ENCODE measurements around the gene CEP170. TPM values are rescaled to one million over a fixed set of nuclear protein-coding genes. Genes with fewer than 3 reads are reported as not detected.
A peak's percentile ranks its signal among the peaks of the same experiment; 100 is the strongest.
"Not testable (repeated sequence)": the region's sequence is repeated elsewhere in the genome, so short reads cannot be mapped to it uniquely, and the experiment has no call there.

Gene CEP170
- total RNA-seq, 1 experiment from 2014 or later, result 94.7 TPM

DNA sequence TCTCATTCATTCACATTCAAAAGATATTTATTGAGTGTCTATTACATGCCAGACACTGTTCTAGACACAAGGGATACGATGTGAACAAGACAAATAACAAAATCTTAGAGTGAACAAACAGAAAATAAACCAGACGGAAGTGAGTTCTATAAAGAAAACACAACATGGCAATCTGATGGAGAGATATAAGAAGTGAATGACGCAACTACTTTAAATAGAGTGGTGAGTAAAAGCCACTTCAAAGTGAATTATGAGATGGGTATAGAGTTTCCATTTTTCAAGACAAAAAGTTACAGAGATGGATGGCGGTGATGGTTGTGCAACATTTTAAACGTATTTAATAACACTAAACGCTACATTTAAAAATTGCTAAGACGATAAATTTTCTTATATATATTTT lies 75.4 kb downstream of the CEP170 start (continued):
- TF ChIP-seq, protein P1, sequence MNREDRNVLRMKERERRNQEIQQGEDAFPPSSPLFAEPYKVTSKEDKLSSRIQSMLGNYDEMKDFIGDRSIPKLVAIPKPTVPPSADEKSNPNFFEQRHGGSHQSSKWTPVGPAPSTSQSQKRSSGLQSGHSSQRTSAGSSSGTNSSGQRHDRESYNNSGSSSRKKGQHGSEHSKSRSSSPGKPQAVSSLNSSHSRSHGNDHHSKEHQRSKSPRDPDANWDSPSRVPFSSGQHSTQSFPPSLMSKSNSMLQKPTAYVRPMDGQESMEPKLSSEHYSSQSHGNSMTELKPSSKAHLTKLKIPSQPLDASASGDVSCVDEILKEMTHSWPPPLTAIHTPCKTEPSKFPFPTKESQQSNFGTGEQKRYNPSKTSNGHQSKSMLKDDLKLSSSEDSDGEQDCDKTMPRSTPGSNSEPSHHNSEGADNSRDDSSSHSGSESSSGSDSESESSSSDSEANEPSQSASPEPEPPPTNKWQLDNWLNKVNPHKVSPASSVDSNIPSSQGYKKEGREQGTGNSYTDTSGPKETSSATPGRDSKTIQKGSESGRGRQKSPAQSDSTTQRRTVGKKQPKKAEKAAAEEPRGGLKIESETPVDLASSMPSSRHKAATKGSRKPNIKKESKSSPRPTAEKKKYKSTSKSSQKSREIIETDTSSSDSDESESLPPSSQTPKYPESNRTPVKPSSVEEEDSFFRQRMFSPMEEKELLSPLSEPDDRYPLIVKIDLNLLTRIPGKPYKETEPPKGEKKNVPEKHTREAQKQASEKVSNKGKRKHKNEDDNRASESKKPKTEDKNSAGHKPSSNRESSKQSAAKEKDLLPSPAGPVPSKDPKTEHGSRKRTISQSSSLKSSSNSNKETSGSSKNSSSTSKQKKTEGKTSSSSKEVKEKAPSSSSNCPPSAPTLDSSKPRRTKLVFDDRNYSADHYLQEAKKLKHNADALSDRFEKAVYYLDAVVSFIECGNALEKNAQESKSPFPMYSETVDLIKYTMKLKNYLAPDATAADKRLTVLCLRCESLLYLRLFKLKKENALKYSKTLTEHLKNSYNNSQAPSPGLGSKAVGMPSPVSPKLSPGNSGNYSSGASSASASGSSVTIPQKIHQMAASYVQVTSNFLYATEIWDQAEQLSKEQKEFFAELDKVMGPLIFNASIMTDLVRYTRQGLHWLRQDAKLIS (CRISPR knock-in tag; IDR thresholded peaks at IDR 0.05; ENCODE audit: borderline replicate concordance), result no peak
- TF ChIP-seq, protein P2, sequence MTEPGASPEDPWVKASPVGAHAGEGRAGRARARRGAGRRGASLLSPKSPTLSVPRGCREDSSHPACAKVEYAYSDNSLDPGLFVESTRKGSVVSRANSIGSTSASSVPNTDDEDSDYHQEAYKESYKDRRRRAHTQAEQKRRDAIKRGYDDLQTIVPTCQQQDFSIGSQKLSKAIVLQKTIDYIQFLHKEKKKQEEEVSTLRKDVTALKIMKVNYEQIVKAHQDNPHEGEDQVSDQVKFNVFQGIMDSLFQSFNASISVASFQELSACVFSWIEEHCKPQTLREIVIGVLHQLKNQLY (CRISPR knock-in tag; IDR thresholded peaks at IDR 0.05), result no peak
- TF ChIP-seq ELF4 (CRISPR knock-in tag; IDR thresholded peaks at IDR 0.05; ENCODE audit: low read depth), result no peak
- TF ChIP-seq, protein P3, sequence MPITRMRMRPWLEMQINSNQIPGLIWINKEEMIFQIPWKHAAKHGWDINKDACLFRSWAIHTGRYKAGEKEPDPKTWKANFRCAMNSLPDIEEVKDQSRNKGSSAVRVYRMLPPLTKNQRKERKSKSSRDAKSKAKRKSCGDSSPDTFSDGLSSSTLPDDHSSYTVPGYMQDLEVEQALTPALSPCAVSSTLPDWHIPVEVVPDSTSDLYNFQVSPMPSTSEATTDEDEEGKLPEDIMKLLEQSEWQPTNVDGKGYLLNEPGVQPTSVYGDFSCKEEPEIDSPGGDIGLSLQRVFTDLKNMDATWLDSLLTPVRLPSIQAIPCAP (CRISPR knock-in tag; IDR thresholded peaks at IDR 0.05), result no peak
- no peak for TF ChIP-seq CBFB (CRISPR knock-in tag; IDR thresholded peaks at IDR 0.05; ENCODE audit: low read depth)

DNA sequence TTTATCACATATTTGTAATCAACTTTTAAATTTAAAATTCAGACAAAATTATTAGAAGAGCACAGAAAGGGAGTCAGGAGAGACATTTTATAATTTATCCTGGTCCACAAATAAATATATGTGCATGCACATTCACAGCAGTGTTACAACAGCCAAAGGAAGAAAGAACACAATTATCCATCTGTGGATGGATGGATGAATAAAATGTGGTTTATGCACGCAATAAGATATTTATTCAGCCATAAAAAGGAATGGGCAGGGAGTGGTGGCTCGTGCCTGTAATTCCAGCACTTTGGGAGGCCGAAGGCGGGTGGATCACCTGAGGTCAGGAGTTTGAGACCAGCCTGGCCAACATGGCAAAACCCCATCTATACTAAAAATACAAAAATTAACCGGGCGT lies 77.3 kb downstream of the CEP170 start:
- peaks cover 23% of the 10 kb centered on the region for H3K4me1 Mint-ChIP-seq
- H3K36me3 Mint-ChIP-seq; ATAC-seq; H3K27ac Mint-ChIP-seq; H3K27me3 Mint-ChIP-seq (ENCODE audit: low read depth); H3K9me3 Mint-ChIP-seq; H3K4me3 Mint-ChIP-seq; DNase-seq (ENCODE audit: low spot score); CTCF ChIA-PET; POLR2A ChIA-PET: not testable (repeated sequence)

DNA sequence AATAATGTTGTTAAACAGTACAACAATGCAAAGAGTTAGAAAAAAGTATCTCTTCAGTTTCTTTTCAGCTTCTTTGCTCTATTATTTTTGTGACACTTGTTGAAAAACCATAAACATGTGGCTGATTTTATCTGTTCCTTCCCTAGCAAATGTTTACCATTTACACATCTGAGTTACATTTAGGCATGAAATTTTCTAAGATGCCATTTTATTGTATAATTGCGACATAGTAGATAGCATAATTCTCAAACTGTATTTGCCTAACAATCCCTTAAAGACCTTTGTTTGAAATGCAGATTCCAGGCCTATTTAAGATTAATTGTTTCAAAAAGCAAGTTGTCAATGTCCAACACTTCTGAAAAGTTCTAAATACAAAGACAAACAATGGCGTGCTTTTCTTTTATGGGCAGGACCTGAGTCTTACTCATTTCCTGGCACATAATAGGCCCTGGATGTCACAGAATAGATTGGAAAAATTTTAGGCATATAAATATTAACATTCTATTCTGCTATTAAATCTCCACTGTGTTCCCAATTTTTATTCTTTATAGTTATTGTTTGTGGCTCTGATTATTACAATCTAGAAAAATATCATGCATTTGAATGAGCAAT lies 81.2 kb downstream of the CEP170 start:
- H3K9me3 Mint-ChIP-seq; CTCF ChIA-PET; DNase-seq (ENCODE audit: low spot score); H3K36me3 Mint-ChIP-seq; H3K27me3 Mint-ChIP-seq (ENCODE audit: low read depth); POLR2A ChIA-PET; H3K4me3 Mint-ChIP-seq; ATAC-seq: not testable (repeated sequence)
- peaks cover 10% of the 10 kb centered on the region for H3K4me1 Mint-ChIP-seq
- peak overlapping the region; percentile 68; the same call in 1 of the 2 replicates for H3K27ac Mint-ChIP-seq

DNA sequence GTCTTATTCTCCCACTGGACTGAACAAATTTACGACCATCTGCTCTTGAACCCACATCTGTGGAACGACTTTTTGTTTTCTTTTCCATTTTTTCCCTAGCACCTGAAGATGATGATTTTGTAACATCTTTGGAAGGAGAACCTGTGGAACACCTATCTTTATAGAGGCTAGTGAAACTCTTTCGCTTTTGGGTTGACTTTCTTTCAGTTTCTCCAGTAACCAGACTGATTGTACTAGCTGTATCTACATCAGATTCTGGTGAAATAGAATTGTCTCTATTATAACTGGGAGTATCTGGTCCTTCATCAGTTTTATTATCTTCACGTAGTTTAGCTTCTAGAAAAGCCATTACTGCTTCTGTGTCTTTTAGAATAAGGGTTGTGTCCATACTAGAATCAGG lies 90.2 kb downstream of the CEP170 start:
- peaks cover 10% of the 10 kb centered on the region for H3K36me3 Mint-ChIP-seq

DNA sequence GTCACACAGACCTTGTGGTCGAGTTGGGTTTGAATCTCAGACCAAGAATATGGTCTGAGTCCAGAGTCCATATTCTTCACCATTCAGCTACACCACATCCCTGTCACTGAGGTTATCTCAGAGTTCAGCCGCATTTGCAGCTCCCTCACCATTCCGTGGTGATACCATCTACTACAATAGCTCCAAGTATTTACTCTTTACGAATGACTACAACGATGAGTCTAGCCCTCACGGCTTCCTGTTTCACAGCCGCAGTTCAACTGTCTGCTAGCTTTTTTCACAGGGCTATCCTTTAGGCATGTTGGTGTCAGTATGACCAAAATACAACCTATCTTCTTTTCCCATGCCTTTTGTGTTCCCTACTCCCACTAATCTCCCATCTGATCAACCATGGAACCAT lies 104.2 kb downstream of the CEP170 start:
- peaks cover 15% of the 10 kb centered on the region for H3K36me3 Mint-ChIP-seq
- H3K4me3 Mint-ChIP-seq; H3K9me3 Mint-ChIP-seq; H3K27ac Mint-ChIP-seq; ATAC-seq; H3K27me3 Mint-ChIP-seq (ENCODE audit: low read depth); DNase-seq (ENCODE audit: low spot score); POLR2A ChIA-PET; CTCF ChIA-PET; H3K4me1 Mint-ChIP-seq: not testable (repeated sequence)

More for the DNA sequence above, 90.2 kb downstream of the CEP170 start:
- H3K9me3 Mint-ChIP-seq; POLR2A ChIA-PET; CTCF ChIA-PET; ATAC-seq; H3K27me3 Mint-ChIP-seq (ENCODE audit: low read depth); H3K4me1 Mint-ChIP-seq; H3K27ac Mint-ChIP-seq; DNase-seq (ENCODE audit: low spot score); H3K4me3 Mint-ChIP-seq: not testable (repeated sequence)

DNA sequence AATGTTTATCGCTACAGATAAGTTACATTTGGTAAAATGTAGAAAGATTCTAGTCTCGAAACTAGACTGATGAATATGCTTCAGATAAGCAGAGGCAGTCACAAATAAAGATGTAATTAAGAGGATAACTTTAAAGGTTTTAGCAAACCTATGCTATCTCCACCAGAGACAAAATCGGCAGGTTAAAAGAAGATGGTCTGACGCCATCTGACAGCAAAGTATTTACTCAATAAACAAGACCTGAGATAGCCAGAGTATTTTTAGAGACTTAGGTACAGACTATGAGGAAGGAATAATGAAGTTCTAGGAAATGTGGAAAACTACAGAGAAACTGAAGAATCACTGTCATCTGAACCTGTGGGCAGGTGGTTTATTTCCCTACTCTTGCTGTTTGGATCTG lies 106.0 kb downstream of the CEP170 start:
- H3K27me3 Mint-ChIP-seq (ENCODE audit: low read depth); H3K4me1 Mint-ChIP-seq; ATAC-seq; H3K36me3 Mint-ChIP-seq; DNase-seq (ENCODE audit: low spot score); H3K4me3 Mint-ChIP-seq; CTCF ChIA-PET; POLR2A ChIA-PET; H3K9me3 Mint-ChIP-seq; H3K27ac Mint-ChIP-seq: not testable (repeated sequence)

DNA sequence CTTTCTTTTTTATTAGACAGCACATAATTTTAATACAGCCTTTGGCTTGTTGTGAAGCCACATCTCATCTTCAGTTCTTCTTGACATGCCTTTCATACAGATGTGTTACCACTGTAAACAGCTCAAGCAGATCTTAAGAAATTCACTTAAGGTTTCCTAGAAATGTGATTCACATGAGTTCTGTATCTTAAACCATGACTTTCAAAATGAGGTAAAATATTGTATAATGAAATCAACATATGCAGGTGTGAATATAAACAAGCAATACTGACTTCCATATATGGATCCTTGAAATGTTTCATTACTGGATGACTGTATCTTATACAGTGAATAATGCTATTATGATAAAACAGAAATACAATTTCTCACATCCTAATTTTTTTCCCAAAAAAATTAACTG lies 107.7 kb downstream of the CEP170 start:
- H3K27ac Mint-ChIP-seq; H3K9me3 Mint-ChIP-seq; H3K4me1 Mint-ChIP-seq; H3K27me3 Mint-ChIP-seq (ENCODE audit: low read depth); POLR2A ChIA-PET; CTCF ChIA-PET; H3K36me3 Mint-ChIP-seq; ATAC-seq; H3K4me3 Mint-ChIP-seq; DNase-seq (ENCODE audit: low spot score): not testable (repeated sequence)

DNA sequence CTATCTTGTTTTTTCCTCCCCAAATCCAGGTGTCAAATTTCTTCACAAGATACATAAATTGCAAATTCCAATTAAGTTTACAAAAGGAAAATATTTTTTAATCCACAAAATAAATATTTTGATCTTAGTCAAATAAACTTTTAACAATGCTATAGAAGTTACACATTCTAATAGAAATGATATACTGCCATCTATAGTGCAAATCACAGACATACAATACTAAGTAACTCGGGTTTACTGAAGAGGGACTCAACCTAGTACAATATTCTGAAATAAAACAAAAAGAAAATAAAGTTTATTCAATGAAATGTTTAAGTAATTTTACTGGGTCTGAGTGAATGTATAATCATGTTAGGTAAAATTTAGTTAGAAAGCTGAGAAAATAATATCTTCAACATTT lies 114.6 kb downstream of the CEP170 start:
- H3K27ac Mint-ChIP-seq; ATAC-seq; H3K9me3 Mint-ChIP-seq; H3K4me3 Mint-ChIP-seq; H3K27me3 Mint-ChIP-seq (ENCODE audit: low read depth); POLR2A ChIA-PET; DNase-seq (ENCODE audit: low spot score); CTCF ChIA-PET; H3K4me1 Mint-ChIP-seq: not testable (repeated sequence)
- H3K36me3 Mint-ChIP-seq, result peaks cover 28% of the 10 kb centered on the region

DNA sequence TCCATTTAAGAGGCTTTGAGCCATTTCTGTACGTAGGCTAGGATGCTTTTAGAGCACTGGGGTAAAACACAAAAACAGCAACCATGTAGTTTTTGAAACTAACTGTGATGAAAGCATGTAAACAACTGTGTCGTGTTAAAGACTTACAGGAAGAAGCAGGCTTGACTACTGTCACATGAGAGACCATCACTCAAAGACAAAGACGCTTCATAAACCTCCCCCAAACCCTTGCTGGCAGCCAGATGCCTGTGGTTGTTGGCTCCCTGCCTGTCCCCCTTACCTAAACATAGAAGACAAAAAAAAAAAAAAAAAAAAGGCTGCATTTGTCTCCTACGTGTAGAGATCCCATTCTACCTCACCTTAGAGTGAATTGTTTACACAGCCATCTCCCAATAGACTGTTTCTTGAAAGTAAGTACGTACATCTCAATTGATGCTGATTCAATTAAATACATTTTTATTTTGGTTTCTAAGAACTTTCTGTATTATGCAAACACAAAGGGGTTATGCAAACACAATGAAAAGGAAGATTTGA lies 132.1 kb downstream of the CEP170 start:
- H3K4me1 Mint-ChIP-seq, result peaks cover 17% of the 10 kb centered on the region
- POLR2A ChIA-PET, result interaction anchor here (0.7 kb wide), 1 partner anchor 636 kb away, joined by 7 read pairs; no protein-coding TSS in a partner anchor
- H3K36me3 Mint-ChIP-seq; CTCF ChIA-PET; H3K9me3 Mint-ChIP-seq; ATAC-seq; H3K27ac Mint-ChIP-seq; DNase-seq (ENCODE audit: low spot score); H3K4me3 Mint-ChIP-seq; H3K27me3 Mint-ChIP-seq (ENCODE audit: low read depth): not testable (repeated sequence)

DNA sequence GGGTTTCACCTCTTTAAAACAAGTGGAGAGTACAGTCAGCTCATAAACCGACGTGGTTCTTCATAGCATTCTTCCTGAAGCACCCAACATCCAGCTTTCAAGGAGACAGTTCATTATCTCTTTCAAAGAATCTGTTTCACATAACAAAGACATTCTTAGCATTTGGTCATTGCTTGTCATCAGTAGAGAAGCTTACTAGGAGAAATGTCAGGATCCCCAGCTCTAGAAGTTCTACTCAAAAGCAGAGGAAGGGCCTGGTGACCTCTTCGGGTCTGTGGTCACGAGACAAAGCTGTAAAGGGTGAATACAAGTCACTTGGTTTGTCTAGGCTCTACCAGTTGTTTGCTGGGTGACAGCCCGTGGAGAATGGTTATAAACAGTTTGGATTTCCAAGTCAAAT lies 133.1 kb downstream of the CEP170 start:
- DNase-seq (ENCODE audit: low spot score); POLR2A ChIA-PET; CTCF ChIA-PET; ATAC-seq; H3K27ac Mint-ChIP-seq; H3K4me3 Mint-ChIP-seq; H3K36me3 Mint-ChIP-seq; H3K9me3 Mint-ChIP-seq; H3K27me3 Mint-ChIP-seq (ENCODE audit: low read depth): not testable (repeated sequence)
- H3K4me1 Mint-ChIP-seq, result peaks cover 19% of the 10 kb centered on the region

Data from WTC11 (cell line).